HG03103 (cell line): ENCODE data around the gene NPPC.
"Not testable (repeated sequence)": the region's sequence is repeated elsewhere in the genome, so short reads cannot be mapped to it uniquely, and the experiment has no call there.

ENCODE experiments used
- ATAC-seq: cut with Tn5 transposase; IDR thresholded peaks from one replicate; pipeline ENCODE4 v1.9.1; 2021; ENCODE audit warnings: low read depth; ENCODE audit not compliant: unreplicated experiment

Gene NPPC

DNA sequence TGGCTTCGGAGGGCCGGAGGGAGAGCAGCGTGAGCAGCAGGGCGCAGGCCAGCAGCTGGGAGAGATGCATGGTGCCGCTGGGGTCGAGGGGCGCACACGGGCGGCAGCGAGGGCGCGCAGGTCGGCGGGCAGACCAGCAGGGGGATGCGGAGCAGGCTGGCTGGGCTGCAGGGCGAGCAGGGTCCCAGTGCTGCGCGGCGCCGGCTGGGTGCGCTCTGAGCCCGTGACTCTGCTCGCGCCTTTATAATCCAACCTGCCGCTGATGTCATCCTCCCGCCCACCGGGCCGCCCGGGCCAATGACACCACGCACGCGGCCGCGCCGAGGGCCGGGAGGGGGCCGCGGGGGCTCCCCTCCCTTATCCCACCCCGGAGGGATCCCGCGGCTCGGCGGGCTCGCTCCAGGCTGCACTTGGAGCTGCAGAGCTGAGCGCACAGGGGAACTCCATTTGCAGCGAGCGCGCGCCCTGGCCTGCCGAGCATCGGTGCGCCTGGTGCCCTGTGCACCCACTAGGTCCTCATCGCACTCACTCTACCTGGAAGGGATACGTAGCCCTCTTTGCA, at the start of gene NPPC:
Gene NPPC, minus strand, starts transcription at position 217 of the 562 bp plus-strand sequence. Its CDS starts 147 bp downstream, at position 70.
- ATAC-seq: peak; percentile 59

- no peak for ATAC-seq
These were observed 48.8 kb upstream of the NPPC start for GRCh38 chr2:231975001-231975400.

- no peak for ATAC-seq
These were observed 44.3 kb upstream of the NPPC start for GRCh38 chr2:231970461-231970860.

- no peak for ATAC-seq
These were observed 42.6 kb upstream of the NPPC start for GRCh38 chr2:231968820-231969219.

- ATAC-seq: no peak
These were observed 40.7 kb upstream of the NPPC start for GRCh38 chr2:231966886-231967285.

DNA sequence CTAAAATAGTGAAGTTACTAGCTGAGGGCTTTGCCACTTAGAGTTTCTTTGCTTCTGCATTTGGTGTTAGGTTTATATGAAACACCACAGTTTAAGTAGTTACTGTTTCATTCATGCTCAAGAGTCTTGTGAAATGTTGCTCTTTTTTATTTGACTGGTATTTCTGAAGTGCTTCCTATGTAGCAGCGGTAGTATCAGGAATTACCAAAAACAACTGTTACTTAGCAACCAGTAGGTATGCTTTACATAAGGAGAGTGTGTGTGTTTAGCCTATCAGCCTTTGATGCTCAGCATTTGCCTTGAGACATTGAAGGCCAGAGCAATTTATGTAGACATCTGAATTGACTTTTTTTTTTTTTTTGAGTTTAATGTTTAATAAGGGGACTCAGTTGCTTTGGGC, 38.9 kb upstream of the NPPC start:
- no peak for ATAC-seq

DNA sequence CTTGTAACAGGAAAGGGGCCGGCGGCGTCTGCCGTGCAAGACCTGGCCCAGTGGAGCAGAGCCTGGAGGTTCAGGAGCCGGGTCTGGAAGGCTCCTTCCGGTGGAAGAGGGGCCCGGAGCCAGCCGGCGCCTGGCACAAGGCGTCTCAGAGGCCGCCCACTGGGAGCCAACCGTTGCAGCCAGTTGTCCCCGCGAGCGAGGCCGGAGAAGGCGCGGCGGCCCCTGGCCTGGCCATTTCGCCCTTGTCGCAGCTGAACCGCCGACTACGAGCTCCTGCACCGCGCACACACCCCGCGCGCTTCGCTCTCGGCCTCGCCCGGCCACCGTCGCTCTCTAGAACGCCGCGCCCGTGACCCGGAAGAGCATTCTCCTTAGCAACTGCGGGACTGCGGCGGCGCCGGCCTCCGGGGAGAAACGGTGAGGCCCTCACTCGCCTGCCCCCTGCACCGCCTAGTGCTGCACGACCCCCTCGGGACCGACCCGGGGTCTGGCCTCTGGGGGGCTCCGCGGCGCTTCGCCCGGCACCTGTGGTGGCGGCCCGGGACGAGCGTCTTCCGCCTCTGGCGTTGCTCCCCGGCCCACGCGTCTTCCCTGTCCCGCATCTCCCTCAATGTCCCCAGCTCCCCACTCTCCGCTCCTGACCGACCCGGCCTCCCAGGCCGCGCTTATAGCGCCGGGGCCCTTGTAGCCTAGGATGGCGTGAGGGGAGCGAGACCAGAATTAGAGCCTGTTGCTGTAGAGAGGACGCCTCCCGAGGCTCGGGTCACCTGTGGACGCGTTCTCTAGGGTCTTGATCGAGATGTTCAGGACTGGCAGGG, 35.4 kb upstream of the NPPC start, which contains the start of gene DIS3L2:
Gene DIS3L2, plus strand, starts transcription at position 365 of the 818 bp plus-strand sequence. CDS start 53,215 bp downstream, outside the sequence.
- peak; percentile 89 for ATAC-seq

- no peak for ATAC-seq
These were observed 34.7 kb upstream of the NPPC start for GRCh38 chr2:231960810-231961348.

DNA sequence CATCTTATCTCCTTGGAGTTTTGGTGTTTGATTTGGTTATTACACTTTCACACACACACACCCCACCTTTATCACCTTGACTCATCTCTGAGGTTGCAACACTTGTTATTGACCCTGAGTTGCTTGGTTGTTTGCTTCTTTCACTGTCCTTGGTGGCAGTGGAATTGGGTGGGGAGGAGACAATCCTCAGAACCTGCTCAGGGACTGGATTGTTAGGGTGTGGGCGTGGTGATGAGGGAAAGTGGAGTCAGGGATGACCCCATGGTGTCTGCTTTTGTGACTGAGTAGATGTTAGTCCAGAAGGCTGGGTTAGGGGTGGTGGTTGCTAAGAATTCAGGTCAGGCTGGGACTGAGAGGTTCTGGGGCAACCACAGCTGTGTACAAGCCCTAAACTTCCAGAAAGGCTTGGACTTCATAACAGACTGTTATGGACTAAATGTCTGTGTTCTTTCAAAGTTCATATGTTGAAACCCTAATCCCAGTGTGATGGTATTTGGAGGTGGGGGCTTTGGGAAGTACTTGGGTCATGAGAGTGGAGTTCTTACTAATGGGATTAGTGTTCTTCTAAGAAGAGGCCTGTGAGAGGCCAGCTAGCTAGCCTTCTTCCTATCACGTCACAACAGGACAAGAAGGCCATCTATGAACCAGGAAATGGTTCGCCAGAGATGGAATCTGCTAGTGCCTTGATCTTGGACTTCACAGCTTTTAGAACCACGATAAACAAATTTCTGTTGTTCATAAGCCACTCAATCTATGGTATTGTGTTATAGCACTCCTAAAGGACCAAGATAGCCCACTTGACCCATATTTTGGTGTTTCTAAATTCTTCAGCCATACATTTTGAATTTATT, 31.9 kb upstream of the NPPC start:
- no peak for ATAC-seq

GRCh38 chr2:231955758-231956472, 29.7 kb upstream of the NPPC start:
- ATAC-seq: no peak

DNA sequence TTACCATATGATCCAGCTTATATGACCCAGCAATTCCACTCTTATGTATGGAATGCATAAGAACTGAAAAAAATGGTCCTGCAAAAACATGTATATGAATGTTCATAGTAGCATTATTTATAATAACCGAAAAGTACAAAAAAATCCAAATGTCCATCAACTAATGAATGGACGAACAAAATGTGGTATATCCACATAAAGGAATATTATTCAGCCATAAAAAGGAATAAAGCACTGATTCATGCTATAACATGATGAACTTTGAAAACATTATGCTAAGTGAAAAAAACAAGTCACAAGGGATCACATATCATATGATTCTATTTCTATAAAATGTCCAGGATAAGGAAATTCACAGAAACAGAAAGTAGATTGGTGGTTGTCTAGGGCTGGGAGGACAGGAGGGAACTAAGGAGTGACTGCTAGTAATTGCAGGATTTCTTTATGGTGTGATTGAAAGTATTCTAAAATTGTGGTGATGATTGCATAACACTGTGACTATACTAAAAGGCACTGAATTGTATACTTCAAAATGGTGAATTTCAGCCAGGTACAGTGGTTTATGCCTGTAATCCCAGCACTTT, 25.3 kb upstream of the NPPC start:
- no peak for ATAC-seq

DNA sequence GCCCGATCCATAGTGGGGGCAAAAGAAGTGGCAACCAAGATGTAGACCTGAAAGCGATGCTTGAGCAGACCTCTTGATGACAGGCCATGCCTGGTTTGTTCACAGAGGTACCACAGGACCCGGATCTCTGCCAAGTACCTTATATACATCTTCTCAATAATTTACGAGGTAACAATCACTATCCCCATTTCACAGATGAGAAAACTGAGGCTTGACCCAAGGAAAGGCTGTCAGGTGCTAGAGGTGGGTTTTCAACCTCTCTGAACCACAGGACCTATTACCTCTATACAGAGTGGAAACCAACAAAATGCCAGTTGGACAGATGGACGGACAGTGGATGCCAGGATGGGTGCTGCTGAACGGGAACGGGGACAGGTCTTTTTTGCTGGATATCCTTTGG, 21.5 kb upstream of the NPPC start:
- ATAC-seq: no peak

DNA sequence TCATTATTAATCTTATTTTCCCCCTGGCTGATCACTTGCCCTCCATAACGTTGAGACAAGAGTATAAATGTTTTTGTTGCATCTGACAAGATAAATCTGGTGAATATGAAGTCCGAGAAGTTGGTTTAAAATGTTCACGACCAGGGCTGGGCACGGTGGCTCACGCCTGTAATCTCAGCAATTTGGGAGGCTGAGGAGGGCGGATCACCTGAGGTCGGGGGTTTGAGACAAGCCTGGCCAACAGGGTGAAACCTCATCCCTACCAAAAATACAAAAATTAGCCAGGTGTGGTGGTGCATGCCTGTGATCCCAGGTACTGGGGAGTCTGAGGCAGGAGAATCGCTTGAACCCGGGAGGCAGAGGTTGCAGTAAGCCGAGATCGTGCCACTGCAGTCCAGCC, 20.9 kb upstream of the NPPC start:
- not testable (repeated sequence) for ATAC-seq

DNA sequence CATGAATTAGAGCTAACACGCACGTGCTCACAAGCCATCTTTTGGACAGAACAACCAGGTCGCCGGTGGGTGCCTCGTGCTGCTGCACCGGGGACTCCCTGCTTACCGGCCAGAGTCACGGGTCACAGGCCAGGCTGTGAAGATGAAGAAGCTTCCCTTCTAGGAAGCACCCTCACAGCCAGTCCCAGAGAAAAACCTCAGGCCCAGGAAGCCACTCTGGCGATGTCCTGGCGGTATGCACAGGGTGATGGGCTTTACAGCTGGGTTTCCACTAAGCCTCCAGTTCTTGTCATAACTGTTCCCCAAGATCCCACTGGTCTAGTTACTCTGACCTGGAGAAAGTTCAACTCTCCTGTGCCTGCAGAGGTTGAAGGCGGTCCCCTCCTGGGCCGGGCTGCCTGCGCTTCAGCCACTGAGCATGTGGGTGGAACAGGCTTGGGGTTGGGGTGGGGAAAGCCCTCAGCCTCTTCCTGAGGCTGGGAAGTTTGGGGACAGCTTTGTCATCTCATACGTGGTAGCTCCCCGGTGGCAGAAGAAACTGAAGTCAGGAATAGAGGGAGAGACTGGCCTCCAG, 20.1 kb upstream of the NPPC start:
- no peak for ATAC-seq

DNA sequence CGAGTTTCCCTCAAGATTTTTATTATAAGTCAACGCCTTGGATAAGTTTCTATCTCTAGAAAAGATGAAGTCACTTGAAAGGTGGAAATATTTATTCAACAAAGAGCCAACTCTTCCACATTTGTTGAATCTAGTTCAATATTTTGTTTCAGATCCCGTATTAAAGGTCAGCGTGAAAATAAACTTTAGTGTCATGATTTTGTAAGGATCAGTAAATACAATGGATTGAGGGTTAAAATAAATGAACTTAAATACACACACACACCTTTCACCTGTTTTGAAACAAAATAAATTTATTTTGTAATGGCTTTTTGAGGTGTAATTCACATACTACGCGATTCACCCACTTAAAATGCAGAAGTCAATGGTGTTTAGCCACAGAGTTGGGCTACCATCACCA, 16.0 kb upstream of the NPPC start:
- no peak for ATAC-seq

DNA sequence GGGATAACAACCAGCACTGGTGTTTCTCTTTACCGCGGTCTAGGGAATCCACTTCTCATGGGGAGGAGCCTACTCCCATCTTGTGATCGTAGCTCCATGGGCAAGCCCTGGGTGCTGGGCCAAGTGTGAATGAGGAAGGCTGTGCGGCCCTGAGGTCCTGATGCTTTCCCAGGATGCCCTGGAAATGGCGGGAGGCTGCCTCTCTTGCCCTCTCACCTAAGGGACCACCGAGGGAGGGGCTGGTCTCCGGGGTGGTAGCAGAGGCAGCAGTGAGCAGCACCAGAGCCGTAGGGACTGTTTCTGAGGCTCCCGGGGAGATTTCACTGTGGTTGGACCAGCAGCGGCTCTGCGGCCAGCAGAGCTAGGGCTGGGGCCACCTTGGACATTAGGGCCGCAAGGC, 15.5 kb upstream of the NPPC start:
- ATAC-seq: no peak

DNA sequence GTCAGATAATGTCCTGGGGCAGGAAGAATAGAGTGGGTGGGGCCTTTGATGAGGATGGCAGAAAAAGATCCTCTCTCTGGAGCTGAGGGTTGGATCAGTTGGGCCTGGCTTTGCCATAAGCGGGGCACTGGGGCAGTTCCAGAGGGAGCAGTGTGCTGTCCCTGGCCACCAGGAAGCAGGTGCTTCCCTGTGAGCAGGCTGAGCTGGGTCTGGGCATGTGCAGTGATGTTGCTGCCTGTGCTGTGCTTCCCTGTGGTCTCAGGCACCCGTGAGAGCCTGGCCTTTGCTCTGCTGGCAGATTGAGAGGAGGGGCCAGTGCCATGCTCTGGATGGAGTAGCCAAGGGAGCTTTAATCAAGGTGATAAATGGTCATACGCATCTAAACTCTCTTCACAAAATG, 14.6 kb upstream of the NPPC start:
- no peak for ATAC-seq

DNA sequence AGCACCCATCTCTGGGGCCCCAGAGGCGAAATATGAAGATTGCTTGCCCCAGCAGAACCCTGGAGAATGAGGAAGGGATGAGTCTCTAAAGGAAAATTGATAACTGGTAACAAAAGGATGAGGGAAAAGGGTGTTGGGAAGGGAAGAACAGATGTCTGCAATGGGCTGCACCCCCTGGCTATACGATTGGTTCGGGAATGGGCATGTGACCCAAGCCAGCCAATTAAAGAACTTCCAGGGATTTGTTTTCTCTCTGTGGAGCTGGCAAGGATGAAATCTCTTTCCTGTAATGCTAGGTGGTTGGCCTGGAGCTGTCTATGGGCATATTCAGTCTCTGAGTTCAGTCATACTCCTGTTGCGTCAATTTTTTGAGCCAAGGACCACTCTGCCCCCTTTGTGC, 12.8 kb upstream of the NPPC start:
- ATAC-seq: no peak

- no peak for ATAC-seq
These were observed 10.9 kb upstream of the NPPC start for GRCh38 chr2:231937057-231937456.

DNA sequence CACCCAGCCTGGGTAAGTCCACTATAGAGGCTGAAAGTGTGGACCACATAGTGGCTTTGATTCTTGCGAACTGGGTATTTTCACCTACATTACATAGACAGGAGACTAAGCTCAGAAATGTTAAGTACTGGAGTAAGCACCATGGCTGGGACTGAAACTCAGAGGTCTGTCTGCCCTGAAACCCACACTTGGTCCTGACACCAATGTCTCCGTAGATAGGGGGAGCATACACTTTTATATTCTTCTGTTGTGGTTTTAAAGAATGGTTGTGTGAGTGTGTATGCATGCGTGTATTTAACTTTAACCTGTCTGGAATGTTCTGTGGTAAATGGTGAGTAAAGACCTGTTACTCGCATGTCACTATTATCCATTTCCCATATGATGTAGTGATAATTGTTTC, 10.3 kb upstream of the NPPC start:
- no peak for ATAC-seq
